HG03097 (cell line): ENCODE data around the gene C5AR1.
"Not testable (repeated sequence)": the region's sequence is repeated elsewhere in the genome, so short reads cannot be mapped to it uniquely, and the experiment has no call there.

Experiments used
- ATAC-seq: cut with Tn5 transposase; IDR thresholded peaks from one replicate; pipeline ENCODE4 v1.9.1; 2021; ENCODE audit not compliant: unreplicated experiment, low FRiP score

Gene C5AR1

DNA sequence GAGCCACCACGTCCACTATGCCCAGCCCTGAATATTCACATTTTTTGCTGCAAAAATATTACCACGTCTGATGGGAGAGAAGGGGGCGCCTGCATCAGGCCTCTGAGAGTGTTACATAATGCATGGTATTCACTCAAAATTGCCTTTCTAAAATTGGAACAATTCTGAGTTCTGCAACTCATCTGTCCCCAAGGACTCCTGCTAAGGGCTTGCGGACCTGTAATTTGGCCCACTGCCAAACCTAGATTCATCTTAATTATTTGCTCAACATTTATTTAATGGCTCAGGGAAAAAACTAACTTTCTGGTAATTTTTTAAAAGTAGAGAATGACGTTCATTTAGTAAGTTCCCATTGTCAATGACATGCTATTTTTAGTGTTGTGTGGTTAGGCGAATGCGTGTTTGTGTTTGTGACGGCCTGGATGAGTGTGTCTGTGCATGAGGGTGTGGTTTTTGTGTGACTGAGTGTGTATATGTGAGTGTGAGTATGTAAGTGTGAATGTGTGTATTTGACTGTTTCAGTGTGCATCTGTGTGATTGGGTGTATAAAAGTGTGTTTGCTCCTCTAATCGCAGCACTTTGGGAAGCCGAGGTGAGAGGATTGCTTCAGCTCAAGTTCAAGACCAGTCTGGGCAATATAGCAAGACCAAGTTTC lies 26.1 kb upstream of the C5AR1 start:
- ATAC-seq = no peak

DNA sequence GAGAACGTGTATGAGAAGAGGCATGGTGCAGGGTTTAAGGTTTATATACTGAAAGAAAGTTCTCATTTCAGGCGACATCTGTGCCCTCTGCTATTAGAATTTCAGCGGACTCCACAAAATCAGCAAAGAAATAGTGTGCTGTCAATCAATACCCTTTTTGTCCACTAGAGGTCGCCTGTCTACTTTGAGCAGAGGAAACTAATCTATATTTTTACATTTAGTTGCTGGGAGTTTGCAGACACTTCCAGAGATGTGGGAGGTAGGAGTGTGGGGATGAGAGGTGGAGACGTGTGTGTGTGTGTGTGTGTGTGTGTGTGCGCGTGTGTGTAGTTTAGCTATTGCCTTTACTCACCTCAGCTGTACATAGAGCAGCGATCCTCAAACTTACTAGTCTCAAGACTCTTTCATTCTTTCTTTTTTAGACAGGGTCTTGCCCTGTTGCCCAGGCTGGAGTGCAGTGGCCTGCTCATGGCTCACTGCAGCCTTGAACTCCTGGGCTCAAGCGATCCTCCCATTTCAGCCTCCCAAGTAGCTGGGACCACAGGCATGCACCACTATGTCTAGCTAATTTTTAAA lies 25.2 kb upstream of the C5AR1 start:
- no peak for ATAC-seq

DNA sequence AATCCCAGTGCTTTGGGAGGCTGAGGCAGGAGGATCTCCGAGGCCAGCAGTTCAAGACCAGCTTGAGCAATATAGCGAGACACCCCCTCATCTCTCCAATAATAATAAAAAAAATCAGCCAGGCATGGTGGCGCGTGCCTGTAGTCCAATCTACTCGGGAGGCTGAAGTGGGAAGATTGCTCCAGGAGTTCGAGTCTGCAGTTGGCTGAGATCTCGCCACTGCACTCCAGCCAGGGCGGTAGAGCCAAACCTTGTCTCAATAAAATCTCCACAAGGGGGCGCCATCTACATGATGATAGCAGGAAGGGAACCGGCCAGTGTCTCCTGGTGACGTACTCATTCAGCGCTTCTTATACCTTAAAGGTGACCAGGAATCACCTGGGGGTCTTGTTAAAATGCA lies 13.6 kb upstream of the C5AR1 start:
- no peak for ATAC-seq

DNA sequence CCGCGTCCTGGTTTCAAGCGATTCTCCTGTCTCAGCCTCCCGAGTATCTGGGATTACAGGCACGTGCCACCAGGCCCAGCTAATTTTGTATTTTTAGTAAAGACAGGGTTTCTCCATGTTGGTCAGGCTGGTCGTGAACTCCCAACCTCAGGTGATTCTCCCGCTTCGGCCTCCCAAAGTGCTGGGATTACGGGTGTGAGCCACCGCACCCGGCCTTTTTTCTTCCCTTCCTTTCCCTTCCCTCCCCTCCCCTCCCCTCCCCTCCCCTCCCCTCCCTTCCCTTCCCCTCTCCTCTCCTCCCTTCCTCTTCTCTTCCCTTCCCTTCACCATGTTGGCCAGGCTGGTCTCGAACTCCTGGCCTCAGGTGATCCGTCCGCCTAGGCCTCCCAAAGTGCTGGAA lies 8.8 kb upstream of the C5AR1 start:
- not testable (repeated sequence) for ATAC-seq

DNA sequence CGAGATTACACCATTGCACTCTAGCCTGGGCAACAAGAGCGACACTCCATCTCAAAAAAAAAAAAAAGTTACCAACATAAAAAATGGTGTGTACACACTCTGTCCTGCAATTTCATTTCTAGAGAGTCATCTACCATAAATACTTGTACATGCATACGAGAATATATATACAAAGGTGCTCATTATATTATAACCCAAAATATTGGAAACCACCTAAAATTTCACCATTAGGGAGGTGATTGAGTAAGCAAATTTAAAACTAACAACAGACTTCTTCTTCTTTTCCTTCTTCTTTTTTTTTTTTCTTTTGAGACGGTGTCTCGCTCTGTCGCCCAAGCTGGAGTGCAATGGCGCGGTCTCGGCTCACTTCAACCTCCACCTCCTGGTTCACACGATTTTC lies 7.4 kb upstream of the C5AR1 start:
- no peak for ATAC-seq

DNA sequence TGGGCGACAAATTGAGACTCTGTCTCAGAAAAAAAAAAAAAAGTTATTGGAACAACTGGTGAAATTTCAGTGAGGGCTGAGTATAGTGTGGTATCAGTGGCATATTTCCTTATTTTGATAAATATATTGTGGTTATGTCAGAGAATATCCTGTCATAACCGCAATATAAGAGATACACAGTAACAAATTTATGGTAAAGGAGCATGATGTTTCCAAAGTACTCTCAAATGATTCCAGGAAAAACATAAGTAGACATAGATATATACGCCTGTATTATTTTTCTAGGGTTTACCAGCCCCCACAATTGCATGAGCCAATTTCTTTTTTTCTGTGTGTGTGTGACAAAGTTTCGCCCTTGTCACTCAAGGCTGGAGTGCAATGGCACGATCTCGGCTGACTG lies 5.7 kb upstream of the C5AR1 start:
- ATAC-seq = no peak

DNA sequence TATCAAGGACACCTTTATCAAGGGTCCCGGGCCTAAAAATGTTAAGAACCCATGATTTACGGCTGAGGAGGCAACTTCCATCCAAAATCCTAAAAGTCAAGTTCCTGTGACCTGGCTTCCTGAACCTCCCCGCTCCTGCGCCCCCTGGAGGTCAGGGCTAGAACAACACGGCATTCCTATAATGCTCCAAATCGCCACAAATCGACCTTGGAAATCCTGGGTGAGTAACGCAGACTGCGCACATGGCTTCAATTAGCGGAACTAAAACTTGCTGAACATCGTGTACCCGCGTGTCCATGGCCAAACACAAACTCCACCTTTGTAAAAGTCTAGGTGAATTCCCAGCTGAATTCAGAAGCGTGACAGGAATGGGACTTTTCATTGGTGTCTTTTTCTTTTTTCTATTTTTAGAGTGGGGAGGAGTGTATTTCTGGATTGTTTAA lies 4.3 kb upstream of the C5AR1 start:
- no peak for ATAC-seq

DNA sequence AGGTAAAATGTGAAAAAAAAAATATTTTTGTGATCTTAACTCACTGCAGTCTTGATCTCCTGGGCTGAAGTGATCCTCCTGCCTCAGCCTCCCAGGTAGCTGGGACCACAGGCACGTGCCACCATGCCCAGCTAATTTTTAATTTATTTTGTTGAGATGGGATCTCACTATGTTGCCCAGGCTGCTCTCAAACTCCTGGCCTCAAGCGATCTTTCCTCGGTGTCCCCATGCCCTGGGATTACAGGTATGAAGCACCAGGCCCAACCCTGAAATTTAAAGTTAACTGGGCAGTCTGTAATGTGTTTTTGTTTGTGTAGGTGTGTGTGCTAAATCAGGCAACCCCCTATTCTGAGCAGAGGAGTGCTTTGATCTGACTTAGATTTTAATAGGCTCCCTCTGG lies 3.4 kb upstream of the C5AR1 start:
- no peak for ATAC-seq

DNA sequence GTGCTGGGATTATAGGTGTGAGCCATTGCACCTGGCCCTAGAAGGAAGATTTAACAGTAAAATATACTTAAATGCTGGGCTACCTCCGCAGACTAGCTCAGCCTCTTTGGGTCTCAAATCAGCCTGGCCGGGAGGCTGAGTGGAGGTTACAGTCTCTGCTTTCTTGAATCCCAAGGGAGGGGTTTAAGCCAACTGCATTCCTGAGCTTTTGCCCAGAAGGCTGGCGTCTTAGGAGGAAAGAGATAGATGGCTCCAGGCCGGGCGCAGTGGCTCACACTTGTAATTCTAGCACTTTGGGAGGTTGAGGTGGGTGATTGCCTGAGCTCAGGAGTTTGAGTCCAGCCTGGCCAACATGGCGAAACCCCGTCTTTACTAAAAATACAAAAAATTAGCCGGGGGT lies 623 bp upstream of the C5AR1 start:
- no peak for ATAC-seq

DNA sequence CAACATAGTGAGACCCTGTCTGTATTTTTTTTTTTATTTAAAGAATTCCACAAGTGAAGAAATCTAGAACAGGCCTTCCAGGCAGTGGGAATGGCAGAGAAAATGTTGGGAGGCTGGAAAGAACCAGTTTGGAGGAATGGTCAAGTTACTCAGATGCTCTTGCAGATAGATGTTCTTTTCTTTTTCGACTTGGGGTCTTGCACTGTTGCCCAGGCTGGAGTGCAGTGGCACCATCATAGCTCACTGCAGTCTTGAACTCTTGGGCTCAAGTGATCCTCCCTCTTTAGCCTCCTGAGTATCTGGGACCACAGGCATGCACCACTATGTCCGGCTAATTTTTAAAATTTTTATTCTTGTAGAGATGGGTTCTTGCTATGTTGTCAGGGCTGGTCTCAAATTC lies 662 bp downstream of the C5AR1 start:
- ATAC-seq = no peak

DNA sequence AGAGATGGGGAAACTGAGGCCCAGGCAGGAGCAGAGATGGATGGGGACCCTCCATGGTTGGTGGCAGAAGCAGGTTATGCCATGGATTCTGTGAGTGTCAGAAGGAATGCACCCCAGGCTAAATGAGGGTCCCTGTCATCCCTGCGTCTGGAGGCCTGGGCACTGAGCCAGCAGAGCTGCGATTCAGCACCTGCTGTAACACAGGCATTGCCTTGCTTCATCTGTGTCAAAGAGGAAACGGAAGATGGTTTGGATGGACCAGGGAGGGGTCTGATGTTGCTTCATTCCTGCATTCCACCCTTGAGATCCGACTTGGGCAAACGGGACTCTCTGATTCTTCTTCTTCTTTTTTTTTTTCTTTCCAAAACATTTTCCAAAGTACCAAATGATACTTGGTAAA lies 1.2 kb downstream of the C5AR1 start:
- no peak for ATAC-seq

DNA sequence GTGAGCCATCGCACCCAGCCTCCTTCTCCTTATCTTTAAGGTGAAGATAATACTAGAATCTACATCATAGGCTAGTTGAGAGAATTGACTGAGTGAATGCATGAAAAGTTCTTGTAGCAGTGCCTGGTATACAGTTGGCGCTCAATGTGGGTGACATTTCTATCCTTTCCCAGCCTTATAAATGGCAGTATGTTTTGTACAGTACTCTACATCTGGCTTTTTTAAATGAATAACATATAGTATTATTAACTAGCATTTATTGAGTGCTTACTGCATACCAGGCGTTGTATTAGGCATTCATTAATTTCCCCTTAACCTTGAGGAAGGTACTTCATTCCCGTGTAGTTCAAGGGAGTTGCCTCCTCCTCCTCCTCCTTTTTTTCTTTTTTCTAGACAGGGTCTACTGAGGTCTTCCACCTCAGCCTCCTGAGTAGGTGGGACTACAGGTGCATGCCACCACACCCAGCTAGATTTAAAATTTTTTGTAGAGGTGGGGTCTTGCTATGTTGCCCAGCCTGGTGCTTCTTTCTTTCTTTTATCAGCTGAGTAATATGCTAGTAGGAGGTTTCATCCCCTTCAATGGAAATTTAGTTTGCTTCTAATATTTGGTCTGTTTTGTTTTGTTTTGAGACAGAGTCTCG lies 2.8 kb downstream of the C5AR1 start:
- no peak for ATAC-seq

DNA sequence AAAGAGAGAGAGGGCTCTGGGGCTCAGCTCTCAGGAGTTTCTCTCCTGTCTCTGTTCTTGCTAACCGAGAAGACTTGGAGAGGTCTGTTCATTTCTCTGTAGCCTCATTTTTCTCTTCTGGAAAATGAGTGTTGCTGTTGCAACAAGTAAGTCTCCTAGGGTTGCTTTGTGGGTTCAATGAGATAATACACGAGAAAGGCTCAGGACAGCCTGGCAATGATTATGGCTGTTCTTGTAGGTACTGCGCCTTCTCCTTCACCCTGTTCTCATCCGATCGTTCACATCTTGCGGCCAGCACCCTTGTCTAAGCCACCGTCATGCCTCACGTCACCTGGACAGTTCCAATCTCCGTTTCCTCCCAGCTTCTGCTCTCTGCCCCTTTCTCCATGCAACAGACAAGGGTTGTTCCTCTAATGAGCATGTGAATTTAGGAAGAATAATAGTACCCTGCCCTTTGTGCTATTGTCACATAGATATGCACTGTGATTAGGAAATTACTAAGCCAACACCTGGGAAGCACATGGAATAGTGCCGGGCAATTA lies 4.2 kb downstream of the C5AR1 start:
- ATAC-seq = no peak

DNA sequence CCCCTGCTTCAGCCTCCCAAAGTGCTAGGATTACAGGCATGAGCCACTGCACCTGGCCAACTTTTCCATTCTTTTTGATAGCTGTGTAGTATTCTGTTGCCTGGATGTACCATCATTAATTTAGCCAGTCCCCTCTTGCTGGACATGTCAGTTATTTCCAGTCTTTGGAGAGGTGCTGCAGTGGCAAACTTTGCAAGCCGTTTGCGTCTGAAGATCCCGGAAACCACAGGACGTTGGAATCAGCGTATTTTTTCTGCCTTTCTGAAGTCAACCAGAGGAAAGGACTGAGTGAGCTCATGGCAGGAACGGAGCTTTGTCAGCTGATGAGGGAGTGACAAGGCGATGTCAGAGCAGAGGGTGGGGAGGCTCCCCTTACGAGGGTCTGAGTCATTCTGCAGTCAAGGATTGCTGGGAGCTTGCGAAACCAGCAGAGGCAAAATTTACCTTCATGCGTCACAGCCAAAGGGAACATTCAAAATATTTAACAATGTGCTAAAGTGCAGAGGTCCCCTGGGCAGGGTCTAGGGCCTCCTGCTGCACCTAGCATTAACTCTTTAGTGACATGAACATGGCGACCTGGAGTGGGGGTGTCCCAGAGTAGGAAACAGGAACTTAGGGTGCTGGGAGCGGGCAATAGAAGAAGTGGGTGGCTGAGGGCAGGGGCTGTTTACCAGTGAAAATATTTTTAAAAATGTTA lies 5.6 kb downstream of the C5AR1 start:
- no peak for ATAC-seq

DNA sequence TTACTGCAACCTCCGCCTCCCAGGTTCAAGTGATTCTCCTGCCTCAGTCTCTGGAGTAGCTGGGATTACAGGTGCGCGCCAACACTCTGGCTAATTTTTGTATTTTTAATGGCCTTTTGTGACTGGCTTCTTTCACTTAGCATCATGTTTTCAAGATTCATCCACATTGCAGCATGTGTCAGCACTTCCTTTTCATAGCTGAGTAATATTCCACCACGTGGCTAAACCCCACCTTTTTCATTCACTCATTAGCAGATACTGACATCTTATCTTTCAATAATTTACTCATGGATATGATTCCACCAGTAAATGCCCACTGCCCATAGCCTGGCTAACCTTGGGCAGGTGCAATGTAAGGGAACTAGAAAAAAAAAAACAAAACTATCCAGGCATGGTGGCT lies 6.9 kb downstream of the C5AR1 start:
- ATAC-seq = no peak

DNA sequence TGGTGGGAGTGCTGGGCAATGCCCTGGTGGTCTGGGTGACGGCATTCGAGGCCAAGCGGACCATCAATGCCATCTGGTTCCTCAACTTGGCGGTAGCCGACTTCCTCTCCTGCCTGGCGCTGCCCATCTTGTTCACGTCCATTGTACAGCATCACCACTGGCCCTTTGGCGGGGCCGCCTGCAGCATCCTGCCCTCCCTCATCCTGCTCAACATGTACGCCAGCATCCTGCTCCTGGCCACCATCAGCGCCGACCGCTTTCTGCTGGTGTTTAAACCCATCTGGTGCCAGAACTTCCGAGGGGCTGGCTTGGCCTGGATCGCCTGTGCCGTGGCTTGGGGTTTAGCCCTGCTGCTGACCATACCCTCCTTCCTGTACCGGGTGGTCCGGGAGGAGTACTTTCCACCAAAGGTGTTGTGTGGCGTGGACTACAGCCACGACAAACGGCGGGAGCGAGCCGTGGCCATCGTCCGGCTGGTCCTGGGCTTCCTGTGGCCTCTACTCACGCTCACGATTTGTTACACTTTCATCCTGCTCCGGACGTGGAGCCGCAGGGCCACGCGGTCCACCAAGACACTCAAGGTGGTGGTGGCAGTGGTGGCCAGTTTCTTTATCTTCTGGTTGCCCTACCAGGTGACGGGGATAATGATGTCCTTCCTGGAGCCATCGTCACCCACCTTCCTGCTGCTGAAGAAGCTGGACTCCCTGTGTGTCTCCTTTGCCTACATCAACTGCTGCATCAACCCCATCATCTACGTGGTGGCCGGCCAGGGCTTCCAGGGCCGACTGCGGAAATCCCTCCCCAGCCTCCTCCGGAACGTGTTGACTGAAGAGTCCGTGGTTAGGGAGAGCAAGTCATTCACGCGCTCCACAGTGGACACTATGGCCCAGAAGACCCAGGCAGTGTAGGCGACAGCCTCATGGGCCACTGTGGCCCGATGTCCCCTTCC lies 10.5 kb downstream of the C5AR1 start:
- ATAC-seq = no peak

DNA sequence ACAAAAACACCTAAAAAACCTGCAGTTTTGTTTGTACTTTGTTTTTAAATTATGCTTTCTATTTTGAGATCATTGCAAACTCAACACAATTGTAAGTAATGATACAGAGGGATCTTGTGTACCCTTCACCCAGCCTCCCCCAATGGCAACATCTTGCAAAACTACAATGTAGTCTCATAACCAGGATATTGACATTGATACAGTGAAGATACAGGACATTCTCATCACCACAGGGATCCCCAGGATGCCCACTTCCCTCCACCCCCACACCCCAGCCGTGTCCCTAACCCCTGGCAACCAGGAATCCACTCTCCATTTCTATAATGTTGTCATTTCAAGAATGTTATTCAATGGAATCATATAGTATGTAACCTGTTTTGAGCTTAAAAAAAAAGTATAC lies 12.0 kb downstream of the C5AR1 start:
- ATAC-seq = no peak

DNA sequence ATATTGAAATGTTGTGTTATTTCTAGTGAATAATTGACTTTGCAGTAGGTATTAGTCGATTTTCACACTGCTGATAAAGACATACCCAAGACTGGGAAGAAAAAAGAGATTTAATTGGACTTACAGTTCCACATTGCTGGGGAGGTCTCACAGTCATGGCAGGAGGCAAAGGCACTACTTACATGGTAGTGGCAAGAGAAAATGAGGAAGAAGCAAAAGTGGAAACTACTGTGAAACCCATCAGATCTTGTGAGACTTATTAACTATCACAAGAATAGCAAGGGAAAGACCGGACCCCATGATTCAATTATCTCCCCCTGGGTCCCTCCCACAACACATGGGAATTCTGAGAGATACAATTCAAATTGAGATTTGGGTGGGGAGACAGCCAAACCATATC lies 12.4 kb downstream of the C5AR1 start:
- no peak for ATAC-seq

DNA sequence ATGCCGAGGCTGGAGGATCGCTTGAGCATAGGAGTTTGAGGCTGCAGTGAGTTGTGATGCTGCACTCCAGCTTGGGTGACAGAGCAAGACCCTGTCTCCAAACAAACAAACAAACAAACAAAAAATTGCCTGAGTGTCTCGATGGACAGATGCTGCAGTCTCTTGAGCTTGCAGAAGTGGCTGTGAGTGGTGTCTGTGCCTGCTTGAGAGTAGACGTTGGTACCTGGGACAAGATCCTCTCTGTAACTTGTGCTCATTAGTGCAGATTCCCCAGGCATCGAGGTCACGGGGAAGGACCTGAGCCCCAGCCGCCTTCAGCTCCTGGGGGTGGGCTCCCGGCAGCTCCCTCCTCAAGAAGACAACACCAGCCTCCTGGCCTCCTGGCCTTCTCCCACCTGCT lies 13.7 kb downstream of the C5AR1 start:
- no peak for ATAC-seq

DNA sequence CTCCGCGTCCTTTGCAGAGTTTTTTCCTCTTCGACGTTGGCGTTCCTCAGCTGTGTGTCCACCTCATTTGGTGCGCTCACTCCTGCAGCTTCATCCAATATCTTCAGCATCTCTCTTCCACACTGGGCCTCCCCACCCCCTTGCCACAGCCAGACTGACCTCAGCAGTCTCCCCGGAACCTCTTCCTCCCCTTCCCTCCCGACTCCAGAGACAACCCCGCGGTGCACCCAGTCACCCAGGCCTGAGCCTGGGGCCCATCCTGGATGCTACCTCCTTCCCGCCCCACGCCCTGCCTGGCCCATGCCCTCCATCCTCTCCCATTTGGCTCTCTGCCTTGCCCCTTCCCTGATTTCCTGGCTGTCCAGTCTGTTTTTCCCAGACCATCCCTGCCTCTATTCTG lies 14.2 kb downstream of the C5AR1 start:
- ATAC-seq = no peak
